ENCODE measurements around the gene WDR20. TPM values are rescaled to one million over a fixed set of nuclear protein-coding genes. Genes with fewer than 3 reads are reported as not detected.

The WDR20 gene
- total RNA-seq, 2 donors from 2014 or later: 45.1 to 50.7 TPM

DNA sequence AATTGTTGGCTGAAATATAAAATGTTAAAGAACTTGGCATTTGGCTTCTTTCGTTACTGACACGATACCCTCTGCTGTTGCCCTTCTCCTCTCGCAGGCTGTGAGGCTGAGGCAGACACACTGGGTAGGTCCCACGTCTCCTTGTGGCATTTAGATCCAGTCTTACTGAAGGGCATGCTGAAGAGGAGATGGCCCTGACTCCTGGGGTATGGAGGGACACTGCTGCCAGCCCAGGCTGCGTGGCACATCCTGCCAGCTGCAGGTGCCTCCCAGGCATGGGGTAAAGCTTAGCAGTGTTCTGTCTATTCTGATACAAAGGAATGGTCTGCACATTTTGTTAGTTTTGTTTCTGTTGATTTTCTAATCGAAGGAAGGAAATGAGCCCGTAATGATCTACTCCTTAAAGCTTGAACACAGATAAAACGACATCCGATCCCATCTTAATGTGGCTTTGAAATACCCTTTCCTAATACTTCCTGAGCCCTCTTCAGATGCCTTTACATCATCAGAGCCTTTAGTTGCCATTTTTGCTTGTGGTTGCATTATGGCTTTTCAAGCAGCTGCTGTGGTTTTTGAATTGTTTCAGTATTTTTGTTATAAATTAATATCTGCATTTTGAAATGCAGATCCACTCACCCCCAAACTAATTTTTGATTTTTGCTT is 61.1 kb downstream of the WDR20 start:
- H3K27me3 Mint-ChIP-seq: no peaks in the 10 kb centered on the region
- DNase-seq: no peak
- H3K27ac Mint-ChIP-seq: peak overlapping the region; percentile 91
- H3K4me1 Mint-ChIP-seq: peaks cover 54% of the 10 kb centered on the region
- peaks cover 7% of the 10 kb centered on the region for H3K36me3 Mint-ChIP-seq (ENCODE audit: low read depth)
- no peaks in the 10 kb centered on the region for H3K9me3 ChIP-seq (ENCODE audit: control insufficient read depth, low read length, poor library complexity, severe bottlenecking)
- H3K4me3 Mint-ChIP-seq: peak overlapping the region; percentile 72
- peak; percentile 76 for ATAC-seq

DNA sequence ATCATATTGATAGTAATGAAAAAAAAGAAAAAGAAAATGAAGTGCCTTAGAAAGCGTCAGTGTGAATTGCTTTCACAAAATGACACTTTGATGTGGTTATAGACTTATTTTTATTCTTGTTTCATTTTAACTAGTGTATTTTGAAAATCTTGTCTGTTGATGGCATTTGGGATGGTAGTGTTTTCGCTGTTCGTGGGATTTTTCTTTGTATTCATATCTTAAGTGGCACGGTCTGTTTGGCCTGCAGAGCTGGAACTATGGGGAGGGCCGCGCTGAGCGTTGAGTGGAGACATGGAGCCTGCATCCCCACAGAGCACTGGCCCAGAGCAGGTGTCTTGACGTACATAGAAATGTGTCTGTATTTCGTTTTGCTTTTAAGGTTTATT is 61.6 kb downstream of the WDR20 start:
- Mint-ChIP-seq H3K27ac (peak overlapping the region; percentile 91), H3K36me3 (ENCODE audit: low read depth) (peaks cover 5% of the 10 kb centered on the region), H3K4me3 (peak overlapping the region; percentile 72), H3K4me1 (peaks cover 50% of the 10 kb centered on the region), H3K27me3 (no peaks in the 10 kb centered on the region)
- peak; percentile 50 for ATAC-seq
- no peaks in the 10 kb centered on the region for H3K9me3 ChIP-seq (ENCODE audit: control insufficient read depth, low read length, poor library complexity, severe bottlenecking)
- no peak for DNase-seq

DNA sequence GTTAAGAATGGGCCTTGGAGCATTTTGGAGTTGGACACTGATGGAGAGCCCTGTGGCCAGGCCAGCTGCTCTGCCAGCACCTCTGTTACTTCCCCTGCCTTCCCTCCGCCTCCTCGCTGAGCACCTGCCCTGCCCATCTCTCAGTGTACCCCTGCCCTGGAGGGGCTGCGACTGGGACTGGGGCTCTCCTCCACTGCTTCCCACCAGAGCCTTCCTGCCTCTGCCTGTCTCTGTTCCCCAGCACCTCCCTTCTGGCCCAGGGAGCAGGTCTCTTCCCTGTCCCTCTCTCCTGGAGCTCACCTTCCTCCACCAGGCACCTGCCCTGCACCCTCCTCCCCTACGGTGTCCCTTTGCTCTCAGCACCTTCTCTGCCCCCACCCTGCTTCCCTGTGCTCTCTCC is 62.1 kb downstream of the WDR20 start:
- DNase-seq (no peak), ATAC-seq (peak; percentile 9)
- H3K27ac Mint-ChIP-seq: peak overlapping the region; percentile 91
- peaks cover 49% of the 10 kb centered on the region for H3K4me1 Mint-ChIP-seq
- no peaks in the 10 kb centered on the region for H3K27me3 Mint-ChIP-seq
- peak overlapping the region; percentile 72 for H3K4me3 Mint-ChIP-seq
- peaks cover 5% of the 10 kb centered on the region for H3K36me3 Mint-ChIP-seq (ENCODE audit: low read depth)
- H3K9me3 ChIP-seq (ENCODE audit: control insufficient read depth, low read length, poor library complexity, severe bottlenecking): no peaks in the 10 kb centered on the region

DNA sequence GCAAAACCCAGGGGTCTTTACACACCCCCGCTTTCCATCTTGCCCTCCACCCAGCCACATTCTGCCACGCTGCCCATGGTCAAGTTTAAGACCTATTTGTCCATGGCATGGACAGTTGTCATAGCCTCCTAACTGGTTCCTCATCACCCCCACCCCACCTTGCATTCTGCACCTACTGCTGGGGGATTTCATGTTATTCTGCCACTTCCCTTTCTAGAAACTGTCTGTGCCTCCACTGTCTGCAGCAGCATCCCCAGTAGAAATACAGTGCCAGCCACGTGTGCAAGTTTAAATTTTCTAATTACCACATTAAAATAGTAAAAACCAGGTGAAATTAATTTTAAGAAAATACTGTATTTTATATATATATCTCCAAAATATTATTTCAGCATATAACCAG is 63.2 kb downstream of the WDR20 start:
- peaks cover 3% of the 10 kb centered on the region for H3K36me3 Mint-ChIP-seq (ENCODE audit: low read depth)
- DNase-seq: no peak
- no peak for ATAC-seq
- H3K27me3 Mint-ChIP-seq: no peaks in the 10 kb centered on the region
- no peak overlapping the region for H3K4me3 Mint-ChIP-seq
- H3K27ac Mint-ChIP-seq: peak overlapping the region; percentile 91
- peaks cover 38% of the 10 kb centered on the region for H3K4me1 Mint-ChIP-seq
- H3K9me3 ChIP-seq (ENCODE audit: control insufficient read depth, low read length, poor library complexity, severe bottlenecking): no peaks in the 10 kb centered on the region

DNA sequence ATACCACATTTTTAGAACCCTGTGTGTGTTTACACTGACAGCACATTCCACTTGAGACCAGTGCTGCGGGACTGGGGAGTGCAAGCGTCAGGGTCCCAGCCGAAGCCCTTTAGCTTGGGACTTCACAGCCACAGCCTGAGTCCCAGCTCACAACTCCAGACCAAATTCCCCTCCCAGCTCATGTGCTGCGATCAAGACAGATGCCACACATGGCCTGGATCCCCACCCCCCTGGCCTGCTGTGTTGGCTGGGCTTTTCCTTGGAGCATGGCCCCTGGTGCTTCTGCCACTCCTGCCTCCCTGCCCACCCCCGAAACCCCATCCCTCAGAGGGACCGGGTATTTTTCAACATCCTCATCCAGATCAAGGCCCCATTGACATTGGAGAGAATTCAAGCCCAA is 63.7 kb downstream of the WDR20 start:
- peaks cover 3% of the 10 kb centered on the region for H3K36me3 Mint-ChIP-seq (ENCODE audit: low read depth)
- ATAC-seq: no peak
- no peaks in the 10 kb centered on the region for H3K9me3 ChIP-seq (ENCODE audit: control insufficient read depth, low read length, poor library complexity, severe bottlenecking)
- DNase-seq: no peak
- no peaks in the 10 kb centered on the region for H3K27me3 Mint-ChIP-seq
- no peak overlapping the region for H3K4me3 Mint-ChIP-seq
- peaks cover 37% of the 10 kb centered on the region for H3K4me1 Mint-ChIP-seq
- no peak overlapping the region for H3K27ac Mint-ChIP-seq

DNA sequence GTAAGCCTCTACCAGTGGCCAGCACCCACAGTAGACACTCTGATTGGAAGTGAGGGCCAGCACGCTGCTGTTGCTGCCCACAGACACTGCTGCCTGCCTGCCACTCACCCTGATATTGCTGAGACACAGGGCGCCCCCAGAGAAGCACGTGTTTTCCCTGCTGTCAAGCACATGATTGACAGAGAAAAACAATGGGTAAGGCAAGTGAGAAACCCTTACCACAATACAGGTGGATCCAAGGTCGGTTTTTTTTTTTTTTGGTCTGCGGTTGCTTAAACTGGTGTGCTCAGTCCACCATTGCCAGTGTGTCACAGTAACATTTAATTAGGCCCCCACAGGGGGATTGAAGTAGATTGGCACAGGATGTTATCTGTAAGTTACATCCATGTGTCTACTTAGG is 65.9 kb downstream of the WDR20 start:
- H3K4me1 Mint-ChIP-seq: peaks cover 22% of the 10 kb centered on the region
- no peaks in the 10 kb centered on the region for H3K9me3 ChIP-seq (ENCODE audit: control insufficient read depth, low read length, poor library complexity, severe bottlenecking)
- no peak overlapping the region for H3K4me3 Mint-ChIP-seq
- no peak for ATAC-seq
- H3K36me3 Mint-ChIP-seq (ENCODE audit: low read depth): peaks cover 4% of the 10 kb centered on the region
- no peak for DNase-seq
- H3K27ac Mint-ChIP-seq: peak overlapping the region; percentile 65
- H3K27me3 Mint-ChIP-seq: no peaks in the 10 kb centered on the region

DNA sequence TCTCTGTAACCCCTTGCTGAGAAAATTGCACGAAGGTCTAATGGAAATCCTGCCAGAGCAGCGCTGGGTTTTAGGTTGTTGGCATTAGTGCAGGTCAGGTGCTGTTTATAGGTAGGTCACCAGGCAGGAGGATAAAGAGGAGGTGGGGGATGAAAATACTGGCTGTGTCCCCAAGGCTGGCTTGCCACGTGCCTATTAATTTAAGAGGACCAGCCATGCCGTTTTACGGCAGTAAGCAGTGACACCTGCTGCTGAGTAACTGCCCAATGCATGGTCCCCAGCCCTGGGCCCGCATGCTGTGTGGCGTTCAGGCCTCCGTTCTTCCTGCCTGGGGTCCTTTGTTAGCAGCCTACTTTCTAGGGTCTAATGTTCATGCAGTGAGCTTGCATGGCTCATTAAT is 67.2 kb downstream of the WDR20 start:
- no peaks in the 10 kb centered on the region for H3K27me3 Mint-ChIP-seq
- no peak for DNase-seq
- ATAC-seq: no peak
- H3K27ac Mint-ChIP-seq: peak overlapping the region; percentile 53
- peaks cover 4% of the 10 kb centered on the region for H3K36me3 Mint-ChIP-seq (ENCODE audit: low read depth)
- H3K9me3 ChIP-seq (ENCODE audit: control insufficient read depth, low read length, poor library complexity, severe bottlenecking): no peaks in the 10 kb centered on the region
- H3K4me3 Mint-ChIP-seq: no peak overlapping the region
- peaks cover 10% of the 10 kb centered on the region for H3K4me1 Mint-ChIP-seq

DNA sequence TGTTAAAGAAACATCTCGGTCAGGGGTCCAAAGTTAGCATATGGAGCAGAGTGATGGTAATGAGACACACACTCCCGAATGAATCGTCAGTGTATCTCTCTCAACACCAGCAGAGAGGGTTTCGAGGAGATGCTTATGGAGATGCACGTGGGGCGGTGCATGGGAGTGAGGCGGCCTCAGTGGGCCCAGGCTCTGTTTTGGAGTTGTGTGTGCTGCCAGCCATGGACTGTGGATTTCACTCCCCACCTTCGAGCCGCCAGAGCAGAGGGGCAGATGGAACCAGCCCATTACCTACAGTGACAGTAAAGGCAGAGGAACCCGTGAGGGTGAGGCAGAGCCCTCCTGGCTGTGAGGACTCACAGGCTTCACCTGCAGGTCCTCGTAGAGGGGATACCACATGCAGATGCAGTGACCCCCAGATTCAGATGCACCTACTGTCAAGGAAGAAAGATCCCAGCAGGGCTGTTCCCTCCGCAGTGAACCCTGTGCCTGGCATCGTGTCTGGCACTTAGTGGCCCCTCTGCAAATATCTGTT is 68.2 kb downstream of the WDR20 start:
- H3K27me3 Mint-ChIP-seq: no peaks in the 10 kb centered on the region

DNA sequence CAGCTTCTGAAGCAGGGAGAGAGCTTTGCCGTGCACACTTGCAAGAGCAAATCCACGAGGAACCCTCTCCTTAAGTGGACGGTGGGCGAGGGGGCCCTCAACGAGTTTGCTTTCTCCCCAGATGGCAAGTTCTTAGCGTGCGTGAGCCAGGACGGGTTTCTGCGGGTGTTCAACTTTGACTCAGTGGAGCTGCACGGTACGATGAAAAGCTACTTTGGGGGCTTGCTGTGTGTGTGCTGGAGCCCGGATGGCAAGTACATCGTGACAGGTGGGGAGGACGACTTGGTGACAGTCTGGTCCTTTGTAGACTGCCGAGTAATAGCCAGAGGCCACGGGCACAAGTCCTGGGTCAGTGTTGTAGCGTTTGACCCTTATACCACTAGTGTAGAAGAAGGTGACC is 69.0 kb downstream of the WDR20 start:
- ATAC-seq (no peak), DNase-seq (no peak)
- peaks cover 4% of the 10 kb centered on the region for H3K36me3 Mint-ChIP-seq (ENCODE audit: low read depth)
- peaks cover 7% of the 10 kb centered on the region for H3K4me1 Mint-ChIP-seq
- H3K9me3 ChIP-seq (ENCODE audit: control insufficient read depth, low read length, poor library complexity, severe bottlenecking): no peaks in the 10 kb centered on the region
- H3K27me3 Mint-ChIP-seq: no peaks in the 10 kb centered on the region
- peak overlapping the region; percentile 76 for H3K27ac Mint-ChIP-seq
- H3K4me3 Mint-ChIP-seq: no peak overlapping the region

More for the DNA sequence above, 68.2 kb downstream of the WDR20 start:
- DNase-seq (no peak), ATAC-seq (no peak)
- peak overlapping the region; percentile 53 for H3K27ac Mint-ChIP-seq
- H3K4me3 Mint-ChIP-seq: no peak overlapping the region
- no peaks in the 10 kb centered on the region for H3K9me3 ChIP-seq (ENCODE audit: control insufficient read depth, low read length, poor library complexity, severe bottlenecking)
- H3K36me3 Mint-ChIP-seq (ENCODE audit: low read depth): peaks cover 4% of the 10 kb centered on the region
- peaks cover 7% of the 10 kb centered on the region for H3K4me1 Mint-ChIP-seq

DNA sequence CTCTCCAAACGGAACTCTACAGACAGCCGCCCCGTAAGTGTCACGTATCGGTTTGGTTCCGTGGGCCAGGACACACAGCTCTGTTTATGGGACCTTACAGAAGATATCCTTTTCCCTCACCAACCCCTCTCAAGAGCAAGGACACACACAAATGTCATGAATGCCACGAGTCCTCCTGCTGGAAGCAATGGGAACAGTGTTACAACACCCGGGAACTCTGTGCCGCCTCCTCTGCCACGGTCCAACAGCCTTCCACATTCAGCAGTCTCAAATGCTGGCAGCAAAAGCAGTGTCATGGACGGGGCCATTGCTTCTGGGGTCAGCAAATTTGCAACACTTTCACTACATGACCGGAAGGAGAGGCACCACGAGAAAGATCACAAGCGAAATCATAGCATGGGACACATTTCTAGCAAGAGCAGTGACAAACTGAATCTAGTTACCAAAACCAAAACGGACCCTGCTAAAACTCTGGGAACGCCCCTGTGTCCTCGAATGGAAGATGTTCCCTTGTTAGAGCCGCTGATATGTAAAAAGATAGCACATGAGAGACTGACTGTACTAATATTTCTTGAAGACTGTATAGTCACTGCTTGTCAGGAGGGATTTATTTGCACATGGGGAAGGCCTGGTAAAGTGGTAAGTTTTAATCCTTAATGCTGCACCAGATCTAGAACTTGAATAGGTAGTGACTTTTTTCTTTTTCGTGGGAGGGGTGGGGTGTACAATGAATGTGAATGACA is 69.7 kb downstream of the WDR20 start:
- DNase-seq (no peak), ATAC-seq (no peak)
- no peak overlapping the region for H3K4me3 Mint-ChIP-seq
- H3K36me3 Mint-ChIP-seq (ENCODE audit: low read depth): peaks cover 4% of the 10 kb centered on the region
- peak overlapping the region; percentile 76 for H3K27ac Mint-ChIP-seq
- H3K9me3 ChIP-seq (ENCODE audit: control insufficient read depth, low read length, poor library complexity, severe bottlenecking): no peaks in the 10 kb centered on the region
- peaks cover 5% of the 10 kb centered on the region for H3K4me1 Mint-ChIP-seq
- H3K27me3 Mint-ChIP-seq: no peaks in the 10 kb centered on the region

DNA sequence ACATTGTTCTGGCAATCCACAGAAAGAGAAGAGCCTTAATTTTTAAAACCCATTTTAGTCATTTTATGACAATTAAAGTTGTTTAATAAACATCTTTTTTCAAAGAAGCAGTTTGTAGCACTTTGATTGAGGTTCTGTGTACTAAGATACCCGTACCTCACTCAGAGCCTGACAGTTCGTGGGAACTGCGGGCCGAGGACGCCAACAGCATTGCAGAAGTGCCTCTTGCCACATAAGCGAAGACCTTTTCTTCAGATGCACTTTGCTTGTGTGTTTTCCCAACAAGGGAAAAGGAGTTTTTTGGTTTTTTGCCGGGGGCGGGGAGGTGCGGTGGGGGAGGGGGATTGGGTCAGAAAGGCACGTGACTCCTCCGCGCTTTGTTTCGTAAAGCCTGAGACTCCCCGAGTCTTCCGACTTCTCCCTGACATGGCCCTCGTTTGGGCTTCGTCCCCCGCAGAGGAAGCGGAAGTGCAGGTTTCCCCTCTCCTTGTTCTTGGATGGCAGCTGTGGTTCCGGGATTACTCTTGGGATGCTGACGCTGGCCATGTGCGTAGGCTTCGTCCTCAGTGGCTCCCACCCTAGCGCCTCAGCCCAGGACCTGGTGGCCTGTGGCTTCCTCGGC is 70.8 kb downstream of the WDR20 start:
- peaks cover 5% of the 10 kb centered on the region for H3K4me1 Mint-ChIP-seq
- H3K36me3 Mint-ChIP-seq (ENCODE audit: low read depth): peaks cover 4% of the 10 kb centered on the region
- H3K27ac Mint-ChIP-seq: no peak overlapping the region
- DNase-seq (no peak), ATAC-seq (no peak)
- no peaks in the 10 kb centered on the region for H3K9me3 ChIP-seq (ENCODE audit: control insufficient read depth, low read length, poor library complexity, severe bottlenecking)
- no peak overlapping the region for H3K4me3 Mint-ChIP-seq
- no peaks in the 10 kb centered on the region for H3K27me3 Mint-ChIP-seq

DNA sequence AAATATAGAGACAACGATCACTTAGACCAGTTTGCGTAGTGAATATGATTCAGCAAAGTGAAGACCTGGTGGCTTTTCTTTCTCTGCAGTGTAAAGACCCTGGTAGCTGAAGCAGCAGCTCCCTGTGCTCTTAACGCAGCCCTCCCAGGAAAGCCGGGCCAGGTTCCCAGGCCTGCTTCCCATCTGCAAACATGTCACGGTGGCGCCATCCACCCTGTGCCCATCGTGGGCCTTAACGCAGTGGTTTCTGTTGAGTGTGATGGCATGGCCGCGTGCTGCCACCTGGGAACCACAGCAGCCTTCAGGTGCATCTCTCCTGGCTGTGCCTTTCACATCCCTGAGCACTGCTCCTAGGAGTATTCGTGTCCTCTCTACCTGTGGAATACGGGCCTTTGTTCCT is 71.5 kb downstream of the WDR20 start:
- no peaks in the 10 kb centered on the region for H3K9me3 ChIP-seq (ENCODE audit: control insufficient read depth, low read length, poor library complexity, severe bottlenecking)
- DNase-seq (no peak), ATAC-seq (no peak)
- Mint-ChIP-seq H3K36me3 (ENCODE audit: low read depth) (peaks cover 4% of the 10 kb centered on the region), H3K27ac (peak overlapping the region; percentile 60), H3K4me1 (peaks cover 5% of the 10 kb centered on the region), H3K27me3 (no peaks in the 10 kb centered on the region), H3K4me3 (no peak overlapping the region)

DNA sequence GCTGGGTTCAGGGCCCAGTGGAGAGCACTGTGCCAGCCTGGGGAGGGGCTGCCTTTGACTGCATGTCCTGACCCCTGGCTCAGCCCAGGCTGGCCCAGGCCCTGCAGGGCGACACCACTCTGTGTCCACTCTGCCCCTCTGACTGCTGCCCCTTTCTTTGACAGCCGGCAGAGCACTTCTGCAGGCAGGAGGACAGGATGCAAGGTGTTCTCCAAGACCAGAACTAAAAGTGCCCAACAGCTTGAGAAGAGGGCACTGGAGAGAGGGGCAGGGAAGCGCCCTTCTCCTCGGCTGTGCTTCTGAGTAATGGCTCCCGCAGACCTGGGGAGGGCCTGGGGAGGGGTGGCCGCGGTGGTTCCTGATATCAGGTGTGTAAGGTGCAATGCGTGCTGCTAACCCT is 72.7 kb downstream of the WDR20 start:
- Mint-ChIP-seq H3K4me1 (peaks cover 5% of the 10 kb centered on the region), H3K4me3 (no peak overlapping the region), H3K36me3 (ENCODE audit: low read depth) (peaks cover 4% of the 10 kb centered on the region), H3K27ac (no peak overlapping the region), H3K27me3 (no peaks in the 10 kb centered on the region)
- ATAC-seq (no peak), DNase-seq (no peak)
- H3K9me3 ChIP-seq (ENCODE audit: control insufficient read depth, low read length, poor library complexity, severe bottlenecking): no peaks in the 10 kb centered on the region
